GM19468 (cell line): ENCODE results near the gene RDM1.

Source experiments
- ATAC-seq: cut with Tn5 transposase; IDR thresholded peaks from one replicate; pipeline ENCODE4 v1.9.1; 2021; ENCODE audit warnings: mild to moderate bottlenecking, moderate library complexity, moderate number of reproducible peaks; ENCODE audit not compliant: unreplicated experiment; ENCODE audit errors: extremely low read depth

The RDM1 gene

DNA sequence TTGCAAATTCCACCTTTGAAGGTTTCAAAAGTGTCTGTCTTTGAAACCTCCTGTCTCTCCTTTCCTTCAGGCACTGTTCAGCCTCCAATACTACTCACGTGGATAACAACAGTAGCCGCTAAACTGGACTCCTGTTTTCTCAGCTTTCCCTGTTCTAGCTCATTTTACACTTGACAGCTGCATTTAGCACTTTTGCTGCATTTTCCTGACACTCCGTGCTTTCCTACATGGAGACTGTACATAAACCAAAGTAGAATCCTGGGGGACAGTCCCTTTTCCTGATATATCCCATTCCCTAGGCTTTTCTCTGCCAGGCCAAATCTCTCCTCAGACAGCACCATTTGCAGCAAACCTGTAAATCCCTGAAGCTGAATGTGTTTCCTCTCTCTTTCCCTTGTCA, 54.0 kb downstream of the RDM1 start:
- ATAC-seq: no peak

DNA sequence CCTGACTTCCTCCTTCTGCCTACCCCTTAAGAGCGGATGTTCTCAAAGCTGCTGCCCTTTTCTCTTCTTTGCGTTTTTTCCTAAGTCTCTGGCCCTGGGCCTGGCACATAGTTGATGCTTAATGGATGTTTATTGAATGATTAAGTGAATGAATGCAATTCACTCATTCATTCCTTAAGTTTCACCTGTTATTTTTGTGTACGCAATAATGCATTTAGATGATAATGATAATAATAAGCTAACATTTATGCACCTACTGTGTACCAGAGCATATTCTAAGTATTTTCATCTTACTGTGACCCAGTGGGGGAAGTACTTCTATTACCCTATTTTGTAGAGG, 54.8 kb downstream of the RDM1 start:
- no peak for ATAC-seq

DNA sequence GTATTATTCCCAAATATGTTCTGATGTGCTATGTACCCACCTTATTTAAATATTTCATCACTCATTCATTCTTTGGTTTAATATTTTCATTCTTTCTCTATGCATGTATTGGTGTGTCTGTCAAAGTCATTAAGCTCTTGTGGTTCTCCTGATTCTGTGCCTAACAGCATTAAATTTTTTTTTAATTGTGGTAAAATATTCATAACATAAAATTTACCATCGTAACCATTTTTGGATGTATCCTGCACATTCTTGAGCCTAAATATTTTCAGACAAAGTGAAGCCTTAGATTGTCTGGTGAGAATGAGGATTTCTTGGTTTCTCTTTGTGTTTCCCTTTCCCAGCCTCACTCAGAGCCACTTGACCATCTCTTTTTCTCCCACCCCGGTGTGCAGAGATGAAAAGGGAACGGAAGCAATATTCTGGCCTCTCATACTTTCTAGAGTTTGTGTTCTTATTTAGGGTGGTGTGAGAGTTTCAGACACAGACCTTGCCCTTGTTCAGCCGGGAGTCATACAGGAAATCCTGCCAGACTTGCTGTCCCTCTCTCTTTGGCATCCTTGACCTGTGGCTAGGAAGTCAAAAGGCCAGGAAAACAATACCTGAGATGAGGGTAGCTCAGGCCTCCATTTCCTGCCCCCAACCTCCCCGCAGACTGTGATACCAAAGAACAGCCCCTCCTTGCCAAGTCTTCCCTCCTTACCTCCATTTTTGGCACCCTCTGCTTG, 55.3 kb downstream of the RDM1 start:
- no peak for ATAC-seq

- no peak for ATAC-seq
These were observed 58.2 kb downstream of the RDM1 start for GRCh38 chr17:35872196-35872980.

DNA sequence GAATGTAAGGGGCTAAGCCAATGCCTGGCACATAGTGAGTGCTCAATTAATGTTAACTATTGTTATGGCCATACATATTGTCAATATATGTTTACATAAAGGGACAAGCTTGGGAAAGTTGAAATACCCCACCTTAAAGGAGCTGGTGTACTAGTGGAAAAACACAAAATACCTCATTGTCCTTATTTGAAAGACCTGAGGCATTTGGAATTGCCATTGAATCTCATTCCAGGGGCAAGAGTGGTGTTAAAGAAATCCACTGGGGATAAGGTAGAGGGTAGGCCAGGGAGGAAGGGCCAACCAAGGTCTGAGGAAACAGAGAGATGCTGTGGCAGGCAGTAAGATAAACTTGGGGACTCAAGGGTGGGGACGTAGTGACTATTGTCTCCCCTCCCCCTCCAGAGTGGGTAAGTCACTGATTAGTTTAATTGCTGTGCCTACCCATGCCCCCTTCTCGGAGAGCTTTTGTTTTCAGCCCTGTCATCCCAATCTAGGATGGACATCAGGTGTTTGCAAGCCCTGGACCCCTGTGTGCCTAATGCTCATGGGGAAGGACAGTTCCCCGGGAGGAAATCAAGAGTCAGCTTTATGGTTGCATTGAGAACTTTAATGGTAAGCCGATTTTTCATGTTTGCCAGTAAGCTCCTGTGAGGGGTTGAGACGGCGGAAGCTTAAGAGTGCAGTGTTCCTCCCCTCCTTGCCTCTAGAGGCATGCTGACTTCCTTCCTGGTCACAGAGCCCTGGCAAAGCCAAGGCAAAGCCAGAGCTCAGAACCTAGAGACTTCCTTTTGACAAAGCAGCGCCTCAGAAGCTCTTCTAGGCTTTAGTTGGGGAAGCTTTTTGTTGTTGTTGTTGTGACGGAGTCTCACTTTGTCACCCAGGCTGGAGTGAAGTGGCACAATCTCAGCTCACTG, 59.4 kb downstream of the RDM1 start:
- ATAC-seq: no peak

DNA sequence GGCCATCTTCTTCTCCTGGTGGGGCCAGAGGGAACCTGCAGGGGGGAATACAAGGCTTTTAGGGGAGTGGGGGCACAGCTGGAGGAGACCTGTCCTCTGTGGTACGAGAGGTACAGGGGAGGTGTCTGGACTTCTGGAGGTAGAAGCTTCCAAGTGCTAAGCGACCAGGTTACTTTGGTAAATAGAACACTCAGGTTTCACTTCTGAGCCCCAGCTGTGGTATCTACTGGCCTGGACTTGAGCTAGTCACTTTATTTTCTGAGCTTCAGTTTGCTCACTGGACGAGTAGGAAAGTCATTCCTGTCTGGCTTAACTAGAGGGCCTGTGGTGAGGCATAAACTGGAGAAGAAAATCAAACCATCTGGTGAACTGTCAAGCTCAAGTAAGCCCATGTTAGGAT, 61.8 kb downstream of the RDM1 start, which contains the start of gene HEATR9:
Gene HEATR9 (minus strand): TSS at position 155 of the 400 bp plus-strand sequence. CDS start 149 bp downstream, at position 6.
- ATAC-seq: no peak
